Vagina (tissue), 2 donors: ENCODE data around the gene LDHAL6A.
A peak's percentile ranks its signal among the peaks of the same experiment; 100 is the strongest.

ENCODE experiments used
- POLR2A ChIP-seq, 2 donors: fragments of 450-650 bp; IDR thresholded peaks; one replicate each; pipeline ENCODE4 v1.6.1; 2017; ENCODE audit warnings: antibody characterized with exemption in 2 of 2, mild to moderate bottlenecking in 2 of 2, moderate library complexity in 2 of 2
- POLR2AphosphoS5 ChIP-seq, 2 donors: sonication (generic); formaldehyde crosslinking; IDR thresholded peaks; one replicate each; pipeline ENCODE4 v1.9.0; 2017; ENCODE audit warnings: antibody characterized with exemption in 2 of 2, mild to moderate bottlenecking in 2 of 2, low read depth in 1 of 2; ENCODE audit not compliant: insufficient read depth in 1 of 2
- TF ChIP-seq, protein P1 (sequence below), 3 experiments: fragments of 450-650 bp in 2 of 3; fragments of 200-600 bp in 1 of 3; sonication (generic) in 1 of 3; IDR thresholded peaks; one replicate each; pipeline ENCODE4 v1.5.1; 2017 to 2019; ENCODE audit warnings: antibody characterized with exemption in 3 of 3, mild to moderate bottlenecking in 2 of 3, moderate library complexity in 2 of 3

DNA sequence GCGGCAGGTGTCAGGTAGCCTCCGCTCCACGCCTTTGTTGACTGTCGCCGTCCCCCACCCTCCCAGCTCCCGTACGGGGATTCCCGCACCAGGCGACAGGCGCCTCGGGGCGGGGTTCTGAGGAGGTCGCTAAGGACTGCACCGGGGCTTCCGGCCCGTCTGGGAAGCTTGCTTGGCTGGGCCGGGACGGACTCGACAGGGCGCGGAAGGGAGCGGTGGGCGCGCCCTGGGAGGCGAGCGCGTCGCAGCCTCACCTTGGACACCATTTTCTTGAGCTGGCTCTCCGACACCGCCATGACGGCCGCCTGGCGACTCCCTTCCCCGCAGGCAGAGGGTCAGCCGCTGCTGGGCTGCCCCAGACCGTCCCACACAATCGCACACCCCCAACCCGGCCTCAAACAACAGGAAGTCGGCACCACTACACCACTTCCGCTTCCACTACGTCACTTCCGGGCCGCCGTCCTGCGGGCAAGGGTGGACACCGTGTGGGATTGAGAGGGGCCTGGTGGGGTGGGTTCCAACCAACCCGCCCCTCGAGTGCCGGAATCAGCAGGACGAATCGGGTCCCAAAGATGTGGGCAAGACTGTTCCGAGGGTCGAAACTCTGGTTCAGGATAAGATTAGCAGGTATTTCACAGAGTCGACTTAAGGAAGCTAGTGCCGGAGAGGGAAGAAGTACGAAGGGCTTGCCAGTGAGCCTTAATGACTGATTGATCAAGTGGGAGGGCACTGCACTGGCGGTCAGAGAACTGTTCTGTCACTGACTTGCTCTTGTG is 71.1 kb downstream of the LDHAL6A start, which contains the start of gene TSG101:
- TF ChIP-seq, protein P1, sequence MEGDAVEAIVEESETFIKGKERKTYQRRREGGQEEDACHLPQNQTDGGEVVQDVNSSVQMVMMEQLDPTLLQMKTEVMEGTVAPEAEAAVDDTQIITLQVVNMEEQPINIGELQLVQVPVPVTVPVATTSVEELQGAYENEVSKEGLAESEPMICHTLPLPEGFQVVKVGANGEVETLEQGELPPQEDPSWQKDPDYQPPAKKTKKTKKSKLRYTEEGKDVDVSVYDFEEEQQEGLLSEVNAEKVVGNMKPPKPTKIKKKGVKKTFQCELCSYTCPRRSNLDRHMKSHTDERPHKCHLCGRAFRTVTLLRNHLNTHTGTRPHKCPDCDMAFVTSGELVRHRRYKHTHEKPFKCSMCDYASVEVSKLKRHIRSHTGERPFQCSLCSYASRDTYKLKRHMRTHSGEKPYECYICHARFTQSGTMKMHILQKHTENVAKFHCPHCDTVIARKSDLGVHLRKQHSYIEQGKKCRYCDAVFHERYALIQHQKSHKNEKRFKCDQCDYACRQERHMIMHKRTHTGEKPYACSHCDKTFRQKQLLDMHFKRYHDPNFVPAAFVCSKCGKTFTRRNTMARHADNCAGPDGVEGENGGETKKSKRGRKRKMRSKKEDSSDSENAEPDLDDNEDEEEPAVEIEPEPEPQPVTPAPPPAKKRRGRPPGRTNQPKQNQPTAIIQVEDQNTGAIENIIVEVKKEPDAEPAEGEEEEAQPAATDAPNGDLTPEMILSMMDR (IDR thresholded peaks at IDR 0.05): no peak
- TF ChIP-seq POLR2AphosphoS5 (IDR thresholded peaks at IDR 0.05; ENCODE audit: insufficient read depth in 1 of 2, low read depth in 1 of 2): peak; percentile 92 to 96
- TF ChIP-seq POLR2A (IDR thresholded peaks at IDR 0.05): peak in 1 of 2 donors; percentile 79
